ENCODE measurements around the gene ZCCHC14.
"Not testable (repeated sequence)": the region's sequence is repeated elsewhere in the genome, so short reads cannot be mapped to it uniquely, and the experiment has no call there.

The ZCCHC14 gene

DNA sequence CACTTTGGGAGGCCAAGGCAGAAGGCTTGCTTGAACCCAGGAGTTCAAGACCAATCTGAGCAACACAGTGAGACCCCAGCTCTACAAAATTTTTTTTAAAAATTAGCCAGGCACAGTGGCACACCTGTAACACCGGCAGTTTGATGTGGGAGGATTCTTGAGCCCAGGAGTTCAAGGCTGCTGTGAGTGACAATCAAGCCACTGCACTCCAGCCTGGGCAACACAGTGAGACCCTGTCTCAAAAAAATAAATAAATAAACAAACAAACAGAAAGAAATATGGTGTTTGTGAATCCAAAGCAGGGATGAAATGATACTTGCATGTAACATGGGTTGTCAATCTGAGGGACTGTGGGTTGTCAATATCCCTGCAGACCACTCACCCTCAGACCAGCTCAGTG lies 125.9 kb downstream of the ZCCHC14 start:
- DNase-seq (ENCODE audit: low read depth in 2 of 3, low spot score in 2 of 3): no peak

DNA sequence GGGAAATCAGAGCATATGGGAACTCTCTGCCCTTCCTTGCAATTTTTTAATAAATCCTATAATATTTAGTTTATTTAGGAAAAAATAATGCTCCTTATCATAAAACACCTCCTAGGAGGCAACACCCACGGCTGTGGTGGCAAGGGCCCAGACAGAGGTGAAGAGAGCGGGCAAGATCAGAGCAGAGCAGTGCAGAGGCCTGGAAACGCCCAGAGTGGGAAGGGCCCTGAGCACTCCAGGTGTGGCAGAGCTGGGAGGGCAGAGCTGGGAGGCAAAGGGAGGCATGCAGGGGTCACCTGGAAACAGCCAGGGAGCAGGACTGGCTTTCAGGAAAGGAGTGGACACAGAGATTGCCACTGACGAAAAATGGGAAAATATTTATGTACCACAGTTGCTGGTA lies 126.5 kb downstream of the ZCCHC14 start:
- DNase-seq (ENCODE audit: low read depth in 2 of 3, low spot score in 2 of 3): no peak

DNA sequence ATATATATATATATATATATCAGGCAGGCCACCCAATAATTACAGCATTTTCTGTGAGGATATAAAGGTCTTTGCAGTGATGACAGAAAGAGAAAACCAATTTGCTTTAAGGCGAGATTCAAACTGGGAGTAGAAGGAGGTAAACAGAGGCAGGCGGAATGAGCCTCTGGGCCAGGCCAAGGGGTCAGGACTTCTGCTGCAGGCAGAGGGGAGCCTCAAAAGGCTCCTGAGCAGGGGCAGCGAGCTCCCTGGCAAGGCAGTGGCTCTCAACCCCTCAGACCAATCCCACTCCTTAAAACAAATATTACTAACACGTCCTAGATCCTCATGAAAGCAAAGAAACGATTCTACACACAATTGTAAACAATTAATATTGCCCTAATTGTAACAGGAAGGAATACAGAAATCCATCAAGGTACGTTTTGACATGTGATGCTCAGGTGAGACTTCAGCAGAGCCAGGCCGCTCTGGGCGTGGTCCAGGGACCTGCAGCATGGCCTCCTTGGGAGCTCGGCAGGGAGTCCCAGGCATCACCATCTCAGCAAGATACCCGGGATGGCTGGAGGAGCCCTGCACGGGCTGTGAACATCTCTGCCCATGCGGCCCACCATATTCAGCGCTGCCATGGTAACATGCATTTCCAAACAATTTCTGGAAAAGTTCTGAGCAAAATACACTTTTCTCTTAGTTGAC lies 127.7 kb downstream of the ZCCHC14 start:
- DNase-seq (ENCODE audit: low read depth in 2 of 3, low spot score in 2 of 3): no peak

DNA sequence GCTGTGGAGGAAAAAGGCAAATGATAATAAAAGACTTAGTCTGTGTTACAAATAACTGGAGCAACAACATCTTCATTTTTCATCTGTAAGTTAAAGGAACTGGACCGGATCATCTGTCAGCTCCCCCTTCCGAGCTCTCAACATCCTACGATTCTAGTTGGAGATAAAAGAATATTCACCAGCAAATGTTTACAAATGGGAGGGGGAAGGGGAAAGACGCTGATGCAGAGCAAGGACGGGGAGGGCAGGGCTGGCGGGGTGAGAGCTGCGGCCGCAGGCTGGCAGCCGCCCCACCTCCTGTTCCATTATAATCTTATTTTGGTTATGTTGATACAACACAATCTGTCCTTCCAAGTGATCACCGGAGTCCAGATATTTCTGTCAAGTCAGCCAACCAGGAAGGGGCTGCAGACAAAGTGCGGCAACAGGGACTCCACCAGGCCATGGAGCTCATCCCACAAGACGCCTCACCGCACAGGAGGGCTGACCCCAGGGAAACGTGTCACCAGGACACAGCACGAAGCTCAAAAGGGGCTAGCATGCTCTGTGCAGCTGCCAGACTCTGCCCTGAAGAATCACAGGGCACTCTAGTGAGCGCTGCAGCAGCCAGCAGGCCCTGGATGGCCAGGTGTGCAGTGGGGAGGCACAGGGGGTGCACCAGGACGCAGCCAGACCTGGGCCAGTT lies 128.9 kb downstream of the ZCCHC14 start:
- DNase-seq (ENCODE audit: low read depth in 2 of 3, low spot score in 2 of 3): no peak

DNA sequence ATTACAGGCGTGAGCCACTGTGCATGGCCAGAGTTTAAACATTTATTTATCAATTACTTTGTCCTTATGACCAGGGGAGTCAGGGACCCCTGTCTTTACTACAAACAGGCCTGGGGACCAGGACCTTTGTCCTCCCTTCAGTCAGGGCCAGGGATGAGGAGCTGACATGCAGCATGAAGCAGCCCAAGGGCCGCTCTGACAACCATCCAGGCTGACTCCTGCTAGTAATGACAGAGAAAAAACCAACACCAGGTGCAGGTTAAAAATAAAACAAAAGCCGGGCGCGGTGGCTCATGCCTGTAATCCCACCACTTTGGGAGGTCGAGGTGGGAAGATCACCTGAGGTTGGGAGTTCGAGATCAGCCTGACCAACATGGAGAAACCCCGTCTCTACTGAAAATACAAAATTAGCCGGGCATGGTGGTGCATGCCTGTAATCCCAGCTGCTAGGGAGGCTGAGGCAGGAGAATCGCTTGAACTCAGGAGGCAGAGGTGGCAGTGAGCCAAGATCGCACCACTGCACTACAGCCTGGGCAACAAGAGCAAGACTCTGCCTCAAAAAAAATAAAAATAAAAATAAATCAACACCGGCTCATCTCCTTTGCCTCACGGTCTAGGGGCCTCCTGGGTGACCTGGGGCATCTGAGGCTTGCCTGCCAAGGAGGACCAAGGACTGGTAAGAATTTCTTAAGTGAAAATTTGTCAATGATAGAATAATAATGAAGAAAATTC lies 129.8 kb downstream of the ZCCHC14 start:
- DNase-seq (ENCODE audit: low read depth in 2 of 3, low spot score in 2 of 3): not testable (repeated sequence)

DNA sequence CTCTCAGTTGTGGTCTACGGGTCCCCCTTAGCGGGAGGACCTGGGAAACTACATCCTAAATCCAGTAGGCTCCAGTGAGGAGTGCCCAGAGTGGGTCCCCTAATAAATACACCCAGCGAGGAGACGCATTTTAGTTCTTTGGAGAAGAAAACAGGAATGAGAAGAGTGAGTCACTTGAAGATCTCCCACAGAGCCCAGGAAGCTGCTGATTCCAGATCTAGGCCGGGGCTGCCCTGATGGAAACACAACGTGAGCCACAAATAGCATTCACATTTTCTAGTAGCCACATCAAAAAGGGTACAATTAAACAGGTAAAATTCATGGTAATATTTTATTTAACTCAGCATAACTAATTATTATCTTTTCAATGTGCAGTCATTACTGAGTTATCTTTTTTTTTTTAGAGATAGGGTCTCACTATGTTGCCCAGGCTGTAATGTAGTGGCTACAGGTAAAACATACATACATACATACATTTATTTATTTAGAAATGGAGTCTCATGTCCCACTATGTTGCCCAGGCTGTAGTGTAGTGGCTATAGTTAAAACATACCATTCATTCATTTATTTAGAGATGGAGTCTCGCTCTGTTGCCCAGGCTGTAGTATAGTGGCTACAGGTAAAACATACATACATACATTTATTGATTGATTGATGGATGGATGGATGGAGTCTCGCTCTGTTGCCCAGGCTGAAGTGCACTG lies 130.8 kb downstream of the ZCCHC14 start:
- no peak for DNase-seq (ENCODE audit: low read depth in 2 of 3, low spot score in 2 of 3)

DNA sequence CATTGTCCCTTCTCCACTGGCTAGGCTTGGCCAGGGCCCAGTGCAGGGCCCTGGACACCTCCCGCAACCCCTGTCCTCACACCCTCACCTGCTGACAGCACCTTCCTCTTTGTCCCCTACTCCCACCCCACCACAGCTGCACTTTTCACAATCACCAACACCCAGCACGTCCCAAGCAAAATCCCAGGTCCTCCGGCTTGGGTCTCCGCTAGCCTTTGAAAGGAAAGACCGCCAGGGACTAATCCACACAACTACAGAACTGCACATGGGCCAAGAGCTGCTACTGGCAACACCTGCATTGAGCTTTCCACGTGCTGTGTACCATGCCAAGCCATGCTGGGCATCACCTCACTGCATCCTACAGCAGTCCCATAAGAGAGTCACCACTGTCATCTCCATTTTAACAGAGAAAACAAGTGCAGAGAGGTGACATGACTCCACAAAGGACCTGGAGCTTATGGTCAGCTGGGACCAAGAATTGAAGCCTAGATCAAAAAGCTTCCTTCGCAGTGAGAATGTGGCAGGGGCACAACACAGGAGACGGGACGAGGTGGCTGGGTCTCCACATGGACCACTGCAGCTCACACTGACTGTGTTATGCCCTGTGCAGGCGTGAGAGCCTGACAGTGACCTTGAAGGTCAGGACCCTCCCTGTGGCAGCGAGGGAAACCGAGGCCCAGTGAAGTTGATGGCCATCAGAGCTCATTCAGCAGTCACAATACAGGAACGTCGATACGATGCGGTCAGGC lies 131.8 kb downstream of the ZCCHC14 start:
- DNase-seq (ENCODE audit: low read depth in 2 of 3, low spot score in 2 of 3): no peak

DNA sequence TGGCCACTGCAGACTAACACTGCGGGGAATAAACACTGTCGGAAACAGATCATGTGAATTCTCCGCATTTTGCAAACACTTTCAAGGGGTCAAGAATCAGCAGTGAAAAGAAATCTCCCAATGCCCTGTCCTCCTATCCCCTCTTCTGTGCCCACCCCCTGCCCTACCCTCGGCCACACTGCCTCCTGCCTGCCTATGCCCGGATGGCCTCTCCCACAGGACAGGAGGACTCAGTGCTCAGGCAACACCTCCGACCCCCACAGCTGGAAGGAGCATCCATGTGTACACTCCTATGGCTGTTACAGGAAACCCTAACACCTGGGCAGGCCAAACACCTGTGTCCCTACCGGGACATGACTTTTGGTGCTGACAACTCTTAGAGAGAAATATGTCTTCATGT lies 133.7 kb downstream of the ZCCHC14 start:
- no peak for DNase-seq (ENCODE audit: low read depth in 2 of 3, low spot score in 2 of 3)

DNA sequence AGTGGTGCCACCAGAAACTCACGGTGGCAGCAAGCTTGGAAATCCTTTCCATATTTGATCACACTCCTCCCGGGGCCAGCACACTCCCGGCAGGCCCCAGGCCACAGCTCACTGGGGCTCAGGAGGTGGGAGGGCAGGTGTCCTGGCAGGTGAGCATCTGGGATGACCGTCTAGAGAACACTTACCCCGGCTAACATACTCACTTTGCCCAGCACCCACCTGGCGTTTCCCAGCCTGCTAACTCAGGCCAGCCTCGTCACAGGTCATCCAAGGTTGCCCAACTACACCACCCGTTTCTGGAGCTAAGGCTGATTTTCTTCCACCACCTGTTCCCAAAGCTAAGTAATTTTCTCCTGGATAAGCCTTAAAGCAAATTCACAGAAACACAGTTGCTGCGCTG lies 134.1 kb downstream of the ZCCHC14 start:
- DNase-seq (ENCODE audit: low read depth in 2 of 3, low spot score in 2 of 3): no peak

DNA sequence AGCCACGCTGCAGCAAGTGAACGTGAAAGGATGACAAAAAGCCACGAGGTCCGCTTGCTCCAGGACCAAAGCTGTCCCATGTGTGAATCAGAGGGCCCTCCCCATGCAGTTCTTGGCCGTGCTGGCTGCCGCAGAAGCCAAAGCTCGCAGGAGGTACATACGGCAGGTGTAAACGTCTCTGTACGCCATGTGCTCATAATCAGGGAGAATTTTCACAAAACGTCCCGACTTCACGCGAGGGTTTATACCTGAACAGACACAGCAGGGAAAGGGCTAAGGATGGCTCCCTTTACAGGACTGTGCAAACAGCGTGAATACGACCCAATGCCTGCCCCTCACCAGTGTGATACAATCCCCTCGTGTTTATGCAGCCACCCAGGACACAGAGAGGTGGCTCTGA lies 134.6 kb downstream of the ZCCHC14 start:
- DNase-seq (ENCODE audit: low read depth in 2 of 3, low spot score in 2 of 3): no peak

DNA sequence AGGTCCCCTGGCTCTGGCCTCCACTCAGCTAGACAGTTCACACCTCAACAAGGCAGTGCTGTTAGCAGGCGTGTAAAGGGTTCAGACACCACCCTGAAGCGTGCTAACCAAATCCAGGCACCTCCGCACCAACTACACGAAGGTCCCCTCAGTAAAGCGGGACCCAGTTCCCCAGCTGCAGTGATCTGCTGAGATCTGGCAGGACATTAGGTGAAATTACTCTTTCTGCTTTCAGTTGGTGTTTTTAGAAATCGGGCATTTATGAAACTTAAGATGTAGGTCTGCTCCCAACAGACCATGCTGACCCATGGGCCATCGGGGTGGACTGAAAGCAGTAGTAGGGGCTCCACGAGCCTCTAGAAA lies 136.4 kb downstream of the ZCCHC14 start:
- DNase-seq (ENCODE audit: low read depth in 2 of 3, low spot score in 2 of 3): no peak
